HG02840 (cell line): ENCODE data around the gene RAB11FIP3.
"Not testable (repeated sequence)": the region's sequence is repeated elsewhere in the genome, so short reads cannot be mapped to it uniquely, and the experiment has no call there.

Experiments used
- ATAC-seq: cut with Tn5 transposase; IDR thresholded peaks from one replicate; pipeline ENCODE4 v1.9.1; 2021; ENCODE audit warnings: mild to moderate bottlenecking, moderate library complexity, moderate number of reproducible peaks; ENCODE audit not compliant: unreplicated experiment, low FRiP score

RAB11FIP3 gene

DNA sequence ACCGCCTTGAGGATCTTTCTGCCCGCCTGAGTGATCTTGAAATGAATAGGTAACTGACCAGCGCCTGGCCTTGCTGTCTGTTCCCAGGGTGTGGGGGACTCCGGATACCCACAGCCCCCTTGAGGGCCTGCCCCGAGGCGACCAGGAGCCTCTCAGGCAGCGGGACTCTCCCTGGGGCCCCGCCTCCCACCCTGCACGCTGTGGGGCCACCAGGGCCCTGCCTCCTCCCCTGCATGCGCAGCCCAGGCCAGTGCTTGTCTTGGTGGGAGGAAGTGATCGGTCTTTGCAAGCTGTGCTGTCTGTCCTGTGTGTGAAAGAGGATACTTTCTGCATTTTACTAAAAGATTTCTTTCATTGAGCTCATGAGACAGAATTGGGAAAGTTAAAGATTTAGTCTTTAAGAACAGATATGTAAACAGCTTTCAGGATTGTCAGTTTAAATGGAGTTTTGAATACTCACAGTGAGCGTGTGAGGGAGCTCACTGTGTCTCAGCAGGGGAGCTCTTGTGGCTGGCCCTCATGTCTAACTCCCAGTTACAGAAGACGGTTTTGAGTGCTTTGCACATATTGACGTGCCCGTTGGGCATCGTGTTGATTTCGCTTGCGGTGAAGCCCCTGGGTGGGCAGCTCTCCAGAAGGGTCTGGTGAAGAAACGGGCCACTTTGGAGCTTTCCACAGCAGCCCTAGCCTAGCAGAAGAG lies 65.9 kb downstream of the RAB11FIP3 start:
- ATAC-seq, result no peak

GRCh38 chr16:492211-492875 lies 66.9 kb downstream of the RAB11FIP3 start:
- no peak for ATAC-seq

- not testable (repeated sequence) for ATAC-seq
Measured at GRCh38 chr16:494676-495075, 69.2 kb downstream of the RAB11FIP3 start.

DNA sequence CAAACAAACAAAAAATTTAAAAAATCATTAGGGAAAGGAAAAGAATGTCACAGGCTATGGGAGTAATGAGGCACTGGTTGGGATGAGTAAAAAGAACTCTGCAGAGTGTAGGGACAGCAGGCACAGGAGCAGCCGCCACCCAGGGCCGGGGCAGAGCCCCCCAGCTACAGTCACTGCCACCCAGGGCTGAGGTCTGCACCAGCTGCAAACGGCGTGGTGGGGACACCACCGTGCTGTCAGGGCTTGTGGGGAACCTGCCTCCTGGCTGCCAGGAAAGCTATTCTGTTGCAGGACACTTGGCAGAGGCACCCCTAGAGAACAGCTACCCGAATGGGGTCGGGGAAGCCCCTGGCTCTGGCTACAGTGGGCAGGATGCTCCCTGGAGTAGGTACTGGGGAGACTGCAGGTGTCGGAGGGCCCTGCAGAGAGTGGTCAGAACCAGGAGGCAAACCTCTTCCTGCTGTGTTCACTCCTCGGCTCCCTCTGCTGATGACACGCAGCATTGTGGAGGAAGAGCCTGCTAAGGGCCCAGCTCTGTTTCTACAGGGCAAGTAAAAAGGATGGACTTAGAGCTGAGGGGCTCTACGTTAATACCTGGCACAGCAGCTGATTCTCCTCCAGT lies 69.8 kb downstream of the RAB11FIP3 start:
- no peak for ATAC-seq

DNA sequence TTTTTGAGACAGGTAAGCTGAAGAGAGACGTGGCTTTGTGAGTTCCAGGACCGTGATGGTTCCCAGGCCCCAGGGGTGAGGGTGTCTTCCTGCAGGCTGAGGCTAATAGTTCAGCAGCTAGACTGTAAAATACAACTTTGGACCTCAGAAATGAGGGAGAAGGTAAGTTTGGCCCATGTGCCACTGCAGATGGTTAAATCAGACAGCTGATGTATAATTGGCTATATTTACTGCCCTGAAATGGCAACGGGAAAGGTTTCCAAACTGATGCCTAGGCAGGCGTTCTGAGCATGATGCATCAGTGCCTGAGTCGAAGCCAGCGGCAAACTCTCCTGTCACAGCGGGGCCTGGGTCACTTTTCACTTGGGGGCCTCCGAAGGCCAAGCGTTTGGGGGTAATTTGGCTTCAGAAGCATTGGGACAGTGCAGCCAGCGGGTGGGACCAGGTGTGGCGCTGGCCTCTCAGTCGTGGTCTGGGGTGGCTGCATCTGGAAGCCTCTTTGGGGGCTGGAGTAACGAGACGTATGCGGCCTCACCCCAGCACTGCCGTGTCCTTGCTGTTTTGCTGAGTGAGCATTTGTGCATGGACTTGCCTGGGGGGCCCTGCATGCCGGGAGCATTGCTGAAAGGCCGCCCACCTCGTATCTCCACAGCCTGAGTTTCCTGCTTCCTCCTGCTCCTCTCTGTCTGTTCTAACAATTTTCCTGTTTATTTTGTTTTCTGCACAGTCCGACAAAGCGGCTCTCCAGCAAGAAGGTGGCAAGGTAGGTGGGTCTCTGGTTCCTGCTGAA lies 70.8 kb downstream of the RAB11FIP3 start:
- no peak for ATAC-seq

- ATAC-seq, result no peak
Measured at GRCh38 chr16:497258-497657, 71.8 kb downstream of the RAB11FIP3 start.

- no peak for ATAC-seq
Measured at GRCh38 chr16:499924-500323, 74.5 kb downstream of the RAB11FIP3 start.

GRCh38 chr16:500709-501108 lies 75.3 kb downstream of the RAB11FIP3 start:
- ATAC-seq, result no peak

- no peak for ATAC-seq
Measured at GRCh38 chr16:502179-502943, 76.9 kb downstream of the RAB11FIP3 start.

GRCh38 chr16:503150-504071 lies 78.0 kb downstream of the RAB11FIP3 start:
- ATAC-seq, result no peak

- ATAC-seq, result no peak
Measured at GRCh38 chr16:505479-506245, 80.2 kb downstream of the RAB11FIP3 start.

DNA sequence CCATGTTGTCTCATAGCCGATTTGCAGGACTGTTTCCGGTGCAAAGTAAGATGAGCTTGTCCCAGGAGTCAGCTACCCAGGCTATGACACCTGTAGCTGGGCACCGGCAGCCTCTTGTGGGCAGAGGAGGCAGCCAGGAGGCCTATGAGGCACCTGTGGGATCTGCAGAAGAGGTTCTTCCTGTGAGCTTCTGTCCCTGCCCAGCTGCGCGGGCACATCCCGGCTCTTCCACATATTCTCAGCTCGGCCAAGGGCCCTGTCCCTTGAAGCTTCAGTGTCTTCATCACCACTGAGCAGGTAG lies 80.7 kb downstream of the RAB11FIP3 start:
- no peak for ATAC-seq

DNA sequence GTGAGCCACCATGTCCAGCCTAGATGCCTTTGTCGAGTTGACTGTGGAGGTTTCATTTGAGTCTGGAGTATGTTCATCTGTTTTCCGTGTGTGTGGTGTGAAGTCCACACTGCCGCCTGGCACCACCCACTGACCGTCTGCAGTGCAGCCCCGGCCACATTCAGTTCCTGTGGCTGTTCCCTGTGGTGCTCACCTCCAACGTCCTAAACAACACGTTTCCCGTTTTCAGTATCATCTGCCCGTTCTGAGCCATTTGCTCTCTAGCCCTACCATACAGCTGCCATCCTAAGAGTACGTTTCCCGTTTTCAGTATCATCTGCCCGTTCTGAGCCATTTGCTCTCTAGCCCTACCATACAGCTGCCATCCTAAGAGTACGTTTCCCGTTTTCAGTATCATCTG lies 82.1 kb downstream of the RAB11FIP3 start:
- not testable (repeated sequence) for ATAC-seq

DNA sequence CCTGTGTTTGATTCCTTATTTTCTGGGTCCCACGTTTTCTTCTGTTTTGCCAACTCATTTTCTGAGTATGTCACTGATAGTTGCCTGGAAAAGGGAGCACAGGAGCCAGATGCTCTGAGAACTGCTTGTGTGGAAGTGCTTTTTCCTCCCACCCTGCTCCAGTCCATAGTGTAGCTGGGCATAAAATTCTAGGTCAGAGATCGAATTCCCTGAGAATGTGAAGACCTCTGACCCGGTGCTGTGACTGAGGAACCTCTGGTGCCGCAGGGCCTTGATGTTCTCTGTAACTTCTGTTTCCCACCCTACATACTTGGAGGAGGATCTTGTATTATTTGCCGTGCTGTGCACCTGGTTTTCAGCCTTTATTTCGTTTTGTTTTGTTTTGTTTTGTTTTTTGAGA lies 82.5 kb downstream of the RAB11FIP3 start:
- no peak for ATAC-seq

DNA sequence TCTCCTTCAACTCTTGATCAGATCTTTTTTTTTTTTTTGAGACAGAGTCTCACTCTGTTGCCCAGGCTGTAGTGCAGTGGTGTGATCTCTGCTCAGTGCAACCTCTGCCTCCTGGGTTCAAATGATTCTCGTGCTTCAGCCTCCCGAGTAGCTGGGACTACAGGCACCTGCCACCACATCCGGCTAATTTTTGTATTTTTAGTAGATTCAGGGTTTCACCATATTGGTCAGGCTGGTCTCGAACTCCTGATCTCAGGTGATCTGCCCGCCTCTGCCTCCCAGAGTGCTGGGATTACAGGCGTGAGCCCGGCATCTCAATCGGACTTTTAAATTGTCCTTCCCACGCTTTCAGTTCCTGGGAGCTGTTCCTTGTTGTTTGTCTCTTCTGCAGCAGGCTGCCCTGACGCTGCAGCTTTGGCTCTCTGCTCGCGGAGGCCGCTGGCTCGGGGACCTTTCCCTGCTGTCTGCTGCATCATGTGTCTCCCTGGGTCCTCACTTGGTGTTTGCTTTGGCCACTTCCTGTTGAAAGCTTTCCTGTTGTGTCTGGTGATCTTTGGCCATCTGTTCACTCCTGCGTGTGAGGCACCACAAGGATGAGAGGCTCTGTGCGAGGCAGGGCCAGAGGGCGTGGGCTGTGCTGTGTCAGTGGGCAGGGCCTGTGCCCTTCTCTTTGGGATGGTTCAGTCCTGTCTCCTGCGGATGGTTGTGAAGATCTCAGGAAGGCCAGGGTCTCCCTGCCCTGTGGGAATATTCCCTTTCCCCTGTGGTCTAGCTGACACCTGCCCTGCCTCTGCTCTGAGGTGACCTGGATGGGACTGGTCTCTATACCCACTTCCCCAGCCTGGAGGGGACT lies 83.7 kb downstream of the RAB11FIP3 start:
- no peak for ATAC-seq

GRCh38 chr16:510066-510825 lies 84.8 kb downstream of the RAB11FIP3 start:
- ATAC-seq, result no peak

GRCh38 chr16:512802-513201 lies 87.4 kb downstream of the RAB11FIP3 start:
- ATAC-seq, result no peak
